Activated CD4-positive, alpha-beta T cell treated with anti-CD3 and anti-CD28 coated beads for 4 hours (primary cell): ENCODE measurements around the gene PTGFRN.
"Not testable (repeated sequence)": the region's sequence is repeated elsewhere in the genome, so short reads cannot be mapped to it uniquely, and the experiment has no call there.

Experiments
- DNase-seq, 2 donors: peaks; one replicate each; pipeline ENCODE4 v3.0.0-alpha.2; 2020

The PTGFRN gene

GRCh38 chr1:116916533-116917445, 7.1 kb downstream of the PTGFRN start:
- DNase-seq, result no peak

- DNase-seq, result no peak
Measured at GRCh38 chr1:116918714-116919357, 9.1 kb downstream of the PTGFRN start.

- no peak for DNase-seq
Measured at GRCh38 chr1:116919802-116920201, 10.1 kb downstream of the PTGFRN start.

- DNase-seq, result no peak
Measured at GRCh38 chr1:116920211-116920610, 10.5 kb downstream of the PTGFRN start.

DNA sequence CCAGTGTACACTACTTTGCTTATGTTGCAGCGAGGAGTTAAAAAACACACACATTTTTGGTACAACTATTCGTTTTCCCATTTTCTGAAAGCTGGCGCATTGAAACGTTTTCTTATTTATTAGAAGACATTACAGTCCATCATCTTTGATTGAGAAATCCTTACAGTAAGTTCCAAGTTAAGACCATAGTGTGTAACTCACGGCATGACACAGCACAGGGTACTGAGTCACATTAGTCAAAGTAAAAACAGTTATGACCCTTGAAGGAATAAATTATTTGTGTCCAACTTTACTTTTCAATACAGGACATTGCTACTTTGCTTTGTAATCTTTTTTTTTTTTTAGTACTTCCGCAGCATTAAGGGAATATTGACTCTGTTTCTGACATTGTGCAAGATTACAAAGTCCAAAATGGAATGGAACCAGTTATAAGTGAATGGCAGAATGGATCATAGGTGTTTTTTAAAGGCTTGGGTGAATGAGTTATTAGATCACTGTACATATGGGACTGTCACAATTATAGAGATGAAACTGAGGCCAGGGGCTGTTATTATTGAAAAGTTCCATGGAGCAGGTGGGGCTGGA, 11.7 kb downstream of the PTGFRN start:
- DNase-seq, result no peak

GRCh38 chr1:116921937-116922336, 12.2 kb downstream of the PTGFRN start:
- no peak for DNase-seq

DNA sequence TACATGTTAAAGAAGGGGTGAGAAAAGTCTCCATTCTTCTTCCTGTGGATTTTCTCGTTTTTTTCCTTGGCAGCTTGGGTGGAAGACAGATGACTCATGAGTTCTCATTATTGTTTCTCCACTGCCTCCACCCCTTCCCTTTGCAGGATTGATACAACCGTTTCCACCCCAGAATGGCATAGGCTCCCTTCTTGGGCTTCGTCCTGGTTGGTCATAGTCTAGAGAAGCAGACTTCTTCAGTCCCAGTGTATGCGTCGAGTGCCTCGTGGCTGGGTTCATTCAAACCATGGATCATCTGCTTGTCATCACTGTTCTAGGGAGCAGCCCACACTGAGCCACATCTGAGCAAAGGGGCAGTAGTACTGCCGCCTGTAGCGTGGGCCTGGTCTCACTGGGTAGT, 13.7 kb downstream of the PTGFRN start:
- DNase-seq, result no peak

DNA sequence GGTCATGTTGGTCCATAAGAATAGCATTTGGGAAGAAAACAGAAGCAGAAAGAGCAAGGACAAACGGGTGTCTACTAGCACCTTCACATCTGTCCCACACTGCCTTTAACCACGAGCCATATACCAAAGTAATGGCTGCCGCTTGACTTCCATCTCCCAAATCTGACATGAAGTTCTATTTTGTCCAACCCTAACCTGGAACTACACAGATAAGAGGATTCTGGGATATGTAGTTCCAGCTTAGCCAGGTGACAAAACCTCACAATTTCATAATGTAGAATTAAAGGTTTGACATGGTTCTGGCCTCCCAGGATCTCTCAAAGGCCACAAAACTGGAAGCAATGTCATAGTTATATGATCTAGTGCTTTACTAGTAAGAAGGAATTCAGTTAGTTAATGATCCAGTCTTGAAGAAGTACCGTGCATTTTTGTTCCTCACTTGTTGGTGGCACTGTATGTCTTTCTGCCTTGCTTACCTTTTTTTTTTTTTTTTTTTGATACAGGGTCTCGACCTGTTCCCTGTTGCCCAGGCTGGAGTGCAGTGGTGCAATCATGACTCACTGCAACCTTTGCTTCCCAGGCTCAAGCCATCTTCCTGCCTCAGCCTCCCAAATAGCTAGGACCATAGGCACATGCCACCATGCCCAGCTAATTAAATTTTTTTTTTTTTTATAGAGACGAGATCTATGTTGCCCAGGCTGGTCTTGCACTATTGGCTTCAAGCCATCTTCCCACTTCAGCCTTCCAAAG, 17.5 kb downstream of the PTGFRN start:
- no peak for DNase-seq

DNA sequence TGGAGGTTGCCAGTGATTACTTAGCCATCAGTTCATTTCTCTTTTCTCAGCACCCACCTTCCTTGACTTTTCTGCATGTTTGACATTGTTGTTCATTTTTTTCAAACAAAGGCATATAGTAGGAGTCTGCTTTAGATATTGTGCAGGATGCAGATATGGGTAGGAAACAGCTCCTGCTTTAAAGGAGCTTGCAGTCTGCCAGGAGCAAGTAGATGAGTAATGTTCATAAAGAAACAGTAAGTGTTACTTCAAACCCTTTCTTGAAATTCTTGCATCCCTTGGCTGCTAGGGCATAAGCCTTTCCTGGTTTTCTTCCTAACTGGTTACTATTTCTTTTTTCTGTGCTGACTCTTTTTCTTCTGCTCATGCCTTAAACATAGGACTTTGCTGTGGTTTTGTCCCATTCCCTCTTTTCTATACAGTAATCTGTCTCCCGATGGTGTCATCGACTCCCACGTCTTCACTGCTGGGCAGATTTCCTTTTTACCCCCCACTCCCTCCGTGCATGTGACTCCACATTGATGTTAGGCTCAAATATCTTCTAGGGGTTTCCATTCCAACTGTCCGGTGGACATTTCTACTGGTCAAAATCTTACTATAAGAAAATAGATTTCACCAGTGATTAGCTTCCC, 20.4 kb downstream of the PTGFRN start:
- no peak for DNase-seq

DNA sequence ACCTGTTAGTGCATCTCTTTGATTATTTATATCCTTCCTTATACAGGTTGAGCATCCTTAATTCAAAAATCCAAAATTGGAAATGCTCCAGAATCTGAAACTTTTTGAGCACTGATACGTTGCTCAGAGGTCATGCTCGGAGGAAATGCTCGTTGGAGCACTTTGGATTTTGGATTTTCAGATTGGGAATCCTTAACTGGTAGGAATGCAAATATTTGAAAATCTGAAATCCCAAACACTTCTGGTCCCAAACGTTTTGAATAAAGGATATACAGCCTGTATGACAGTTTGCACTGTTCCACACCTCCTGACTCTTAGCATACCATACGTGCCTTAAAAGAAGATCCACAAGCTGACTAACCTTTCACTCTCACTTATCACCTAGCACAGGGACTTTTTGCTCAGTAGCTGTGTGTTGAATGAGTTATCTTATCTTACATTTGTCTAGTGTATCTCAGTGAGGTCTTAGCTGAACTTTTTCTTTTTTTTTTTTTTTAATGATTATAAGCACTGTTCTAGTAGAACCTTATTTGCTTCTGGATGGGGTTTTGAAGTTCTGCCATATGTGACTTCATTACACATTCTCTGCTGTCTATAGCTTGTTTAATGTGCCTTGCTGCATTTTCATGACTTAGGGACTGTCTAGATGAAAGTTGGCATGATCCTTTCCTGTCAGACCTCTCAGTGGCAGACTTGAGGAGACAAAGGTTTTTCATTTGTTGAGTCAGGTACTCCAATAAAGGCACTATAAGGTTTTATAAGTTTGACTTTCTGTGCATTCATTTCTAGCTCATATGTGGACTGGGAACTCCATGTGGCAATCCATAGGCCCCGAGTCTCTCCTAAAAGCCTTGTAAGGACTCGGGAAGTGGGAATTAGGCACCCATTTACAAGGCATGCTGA, 21.6 kb downstream of the PTGFRN start:
- DNase-seq, result no peak

DNA sequence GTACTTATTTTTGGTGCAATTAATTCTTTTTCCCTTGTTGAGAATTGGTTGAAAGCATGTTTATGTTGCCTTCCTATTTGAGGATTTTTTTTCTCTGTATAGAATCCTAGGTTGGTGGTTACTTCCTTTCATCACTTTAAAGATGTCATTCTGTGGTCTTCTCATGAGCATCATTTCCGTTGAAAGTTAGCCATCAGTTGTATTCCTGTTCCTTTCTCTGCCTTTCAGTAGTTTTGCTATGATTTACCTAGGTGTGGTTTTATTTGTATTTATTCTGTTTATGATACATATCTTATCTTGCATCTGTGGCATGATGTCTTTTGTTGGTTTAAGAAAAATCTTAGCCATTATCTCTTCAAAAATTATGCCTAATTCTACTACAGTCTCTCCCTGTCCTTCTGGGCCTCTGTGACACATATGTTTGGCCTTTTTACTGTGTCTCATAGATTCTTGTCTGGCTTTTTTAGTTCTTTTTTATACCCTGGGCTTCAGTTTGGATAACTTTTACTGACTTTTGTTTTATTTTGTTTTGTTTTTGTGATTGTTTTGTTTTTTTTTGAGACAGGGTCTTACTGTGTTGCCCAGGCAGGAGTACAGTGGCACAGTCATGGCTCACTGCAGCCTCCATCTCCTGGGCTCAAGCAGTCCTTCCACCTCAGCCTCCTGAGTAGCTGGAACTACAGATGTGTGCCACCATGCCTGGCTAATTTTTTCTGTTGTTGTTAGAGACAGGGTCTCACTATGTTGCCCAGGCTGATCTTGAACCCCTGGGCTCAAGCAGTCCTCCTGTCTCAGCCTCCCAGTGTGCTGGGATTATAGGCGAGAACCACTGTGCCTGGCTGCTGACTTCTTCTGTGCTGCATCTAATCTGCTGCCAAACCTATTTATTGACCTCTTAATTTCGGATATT, 24.1 kb downstream of the PTGFRN start:
- DNase-seq, result no peak

- no peak for DNase-seq
Measured at GRCh38 chr1:116934586-116935207, 25.0 kb downstream of the PTGFRN start.

DNA sequence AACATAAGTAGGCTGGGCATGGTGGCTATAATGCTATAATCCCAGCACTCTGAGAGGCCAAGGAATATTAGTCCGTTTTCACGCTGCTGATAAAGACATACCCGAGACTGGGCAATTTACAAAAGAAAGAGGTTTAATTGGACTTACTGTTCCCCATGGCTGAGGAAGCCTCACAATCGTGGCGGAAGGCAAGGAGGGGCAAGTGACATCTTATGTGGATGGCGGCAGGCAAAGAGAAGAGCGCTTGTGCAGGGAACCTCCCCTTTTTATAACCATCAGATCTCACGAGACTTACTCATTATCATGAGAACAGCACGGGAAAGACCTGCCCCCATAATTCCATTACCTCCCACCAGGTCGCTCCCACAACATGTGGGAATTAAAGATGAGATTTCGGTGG, 28.5 kb downstream of the PTGFRN start:
- no peak for DNase-seq

DNA sequence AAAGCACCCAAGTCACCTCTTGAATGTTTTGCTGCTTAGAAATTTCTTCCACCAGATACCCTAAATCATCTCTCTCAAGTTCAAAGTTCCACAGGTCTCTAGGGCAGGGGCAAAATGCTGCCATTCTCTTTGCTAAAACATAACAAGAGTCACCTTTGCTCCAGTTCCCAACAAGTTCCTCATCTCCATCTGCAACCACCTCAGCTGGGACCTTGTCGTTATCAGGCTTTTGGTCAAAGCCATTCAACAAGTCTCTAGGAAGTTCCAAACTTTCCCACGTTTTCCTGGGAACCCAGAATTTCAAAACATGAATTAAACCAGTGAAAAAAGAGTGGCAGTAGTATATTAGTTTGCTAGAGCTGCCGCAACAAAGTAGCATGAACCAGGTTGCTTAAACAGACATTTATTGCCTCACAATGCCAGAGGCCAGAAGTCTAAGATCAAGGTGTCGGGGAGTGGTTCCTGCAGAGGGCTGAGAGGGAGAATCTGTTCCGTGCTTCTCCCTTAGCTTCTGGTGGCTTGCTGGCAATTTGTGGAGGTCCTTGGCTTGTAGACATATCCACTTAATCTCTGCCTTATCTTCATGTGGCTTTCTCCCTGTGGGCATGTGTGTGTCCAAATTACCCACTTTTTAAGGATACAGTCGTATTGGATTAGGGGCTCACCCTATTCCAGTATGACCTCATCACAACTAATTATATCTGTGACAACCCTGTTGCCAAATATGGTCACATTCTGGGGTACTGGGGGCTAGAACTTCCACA, 30.2 kb downstream of the PTGFRN start:
- not testable (repeated sequence) for DNase-seq

- DNase-seq, result no peak
Measured at GRCh38 chr1:116940814-116941599, 31.3 kb downstream of the PTGFRN start.

DNA sequence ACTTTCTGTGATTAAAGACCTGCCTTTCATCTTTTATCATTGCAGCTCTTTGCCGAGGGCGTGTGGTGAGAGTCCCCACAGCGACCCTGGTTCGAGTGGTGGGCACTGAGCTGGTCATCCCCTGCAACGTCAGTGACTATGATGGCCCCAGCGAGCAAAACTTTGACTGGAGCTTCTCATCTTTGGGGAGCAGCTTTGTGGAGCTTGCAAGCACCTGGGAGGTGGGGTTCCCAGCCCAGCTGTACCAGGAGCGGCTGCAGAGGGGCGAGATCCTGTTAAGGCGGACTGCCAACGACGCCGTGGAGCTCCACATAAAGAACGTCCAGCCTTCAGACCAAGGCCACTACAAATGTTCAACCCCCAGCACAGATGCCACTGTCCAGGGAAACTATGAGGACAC, 32.0 kb downstream of the PTGFRN start:
- DNase-seq, result no peak

GRCh38 chr1:116942344-116942743, 32.6 kb downstream of the PTGFRN start:
- DNase-seq, result no peak

DNA sequence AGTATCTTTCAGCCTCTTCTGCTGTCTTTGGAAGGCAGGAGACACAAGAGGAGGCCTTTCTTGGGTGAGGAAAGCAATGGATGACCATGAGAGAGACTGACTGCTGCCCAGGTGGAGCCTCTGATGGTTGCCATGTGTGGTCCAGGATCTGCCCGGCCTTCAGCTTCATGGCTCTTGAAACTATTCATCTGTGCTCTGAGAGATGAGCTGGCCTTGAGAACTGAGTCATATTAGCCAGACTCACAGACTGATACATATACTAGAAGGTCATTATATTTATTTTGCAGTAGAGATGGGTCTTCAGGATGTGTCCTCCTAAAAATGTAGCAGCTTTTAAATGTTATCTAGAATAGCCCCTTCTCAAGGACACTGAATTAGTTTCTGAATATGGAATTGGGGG, 33.7 kb downstream of the PTGFRN start:
- no peak for DNase-seq
